ENCODE data around the gene MXRA5. TPM values are rescaled to one million over a fixed set of nuclear protein-coding genes. Genes with fewer than 3 reads are reported as not detected.
"Not testable (repeated sequence)": the region's sequence is repeated elsewhere in the genome, so short reads cannot be mapped to it uniquely, and the experiment has no call there.

MXRA5 gene
- total RNA-seq, 1 donor from 2014 or later, result 188 TPM

- Mint-ChIP-seq H3K4me3 (ENCODE audit: unreplicated experiment) (no peak overlapping the region), H3K4me1 (ENCODE audit: unreplicated experiment) (peaks cover 3% of the 10 kb centered on the region), H3K9me3 (ENCODE audit: unreplicated experiment) (no peaks in the 10 kb centered on the region), H3K27ac (ENCODE audit: unreplicated experiment) (no peak overlapping the region), H3K27me3 (ENCODE audit: unreplicated experiment) (peaks cover 4% of the 10 kb centered on the region), H3K36me3 (ENCODE audit: unreplicated experiment) (no peaks in the 10 kb centered on the region)
- TF ChIP-seq CTCF (IDR thresholded peaks at IDR 0.05), result no peak
- DNase-seq (ENCODE audit: extremely low spot score, unreplicated experiment), result no peak
These were observed 37.9 kb upstream of the MXRA5 start for GRCh38 chrX:3384327-3384726.

- H3K27me3 Mint-ChIP-seq (ENCODE audit: unreplicated experiment), result no peaks in the 10 kb centered on the region
- H3K4me1 Mint-ChIP-seq (ENCODE audit: unreplicated experiment), result peaks cover 21% of the 10 kb centered on the region
- H3K27ac Mint-ChIP-seq (ENCODE audit: unreplicated experiment), result no peak overlapping the region
- no peak for TF ChIP-seq CTCF (IDR thresholded peaks at IDR 0.05)
- DNase-seq (ENCODE audit: extremely low spot score, unreplicated experiment), result no peak
- no peaks in the 10 kb centered on the region for H3K9me3 Mint-ChIP-seq (ENCODE audit: unreplicated experiment)
- H3K4me3 Mint-ChIP-seq (ENCODE audit: unreplicated experiment), result no peak overlapping the region
- H3K36me3 Mint-ChIP-seq (ENCODE audit: unreplicated experiment), result no peaks in the 10 kb centered on the region
These were observed 34.2 kb upstream of the MXRA5 start for GRCh38 chrX:3380603-3381002.

- Mint-ChIP-seq H3K4me1 (ENCODE audit: unreplicated experiment) (peaks cover 21% of the 10 kb centered on the region), H3K9me3 (ENCODE audit: unreplicated experiment) (no peaks in the 10 kb centered on the region), H3K27ac (ENCODE audit: unreplicated experiment) (no peak overlapping the region), H3K27me3 (ENCODE audit: unreplicated experiment) (no peaks in the 10 kb centered on the region), H3K4me3 (ENCODE audit: unreplicated experiment) (no peak overlapping the region), H3K36me3 (ENCODE audit: unreplicated experiment) (no peaks in the 10 kb centered on the region)
- no peak for TF ChIP-seq CTCF (IDR thresholded peaks at IDR 0.05)
- DNase-seq (ENCODE audit: extremely low spot score, unreplicated experiment), result no peak
These were observed 32.7 kb upstream of the MXRA5 start for GRCh38 chrX:3379111-3379510.

GRCh38 chrX:3378156-3378555 is 31.7 kb upstream of the MXRA5 start:
- H3K4me3 Mint-ChIP-seq (ENCODE audit: unreplicated experiment), result peak overlapping the region; percentile 24

GRCh38 chrX:3377560-3377959 is 31.1 kb upstream of the MXRA5 start:
- Mint-ChIP-seq H3K36me3 (ENCODE audit: unreplicated experiment) (no peaks in the 10 kb centered on the region), H3K4me1 (ENCODE audit: unreplicated experiment) (peaks cover 21% of the 10 kb centered on the region), H3K9me3 (ENCODE audit: unreplicated experiment) (no peaks in the 10 kb centered on the region), H3K27ac (ENCODE audit: unreplicated experiment) (no peak overlapping the region), H3K4me3 (ENCODE audit: unreplicated experiment) (no peak overlapping the region), H3K27me3 (ENCODE audit: unreplicated experiment) (no peaks in the 10 kb centered on the region)
- no peak for DNase-seq (ENCODE audit: extremely low spot score, unreplicated experiment)
- TF ChIP-seq CTCF (IDR thresholded peaks at IDR 0.05), result no peak

More at GRCh38 chrX:3378156-3378555, 31.7 kb upstream of the MXRA5 start:
- H3K36me3 Mint-ChIP-seq (ENCODE audit: unreplicated experiment), result no peaks in the 10 kb centered on the region
- no peak overlapping the region for H3K27ac Mint-ChIP-seq (ENCODE audit: unreplicated experiment)
- no peak for DNase-seq (ENCODE audit: extremely low spot score, unreplicated experiment)
- H3K4me1 Mint-ChIP-seq (ENCODE audit: unreplicated experiment), result peaks cover 21% of the 10 kb centered on the region
- no peaks in the 10 kb centered on the region for H3K9me3 Mint-ChIP-seq (ENCODE audit: unreplicated experiment)
- TF ChIP-seq CTCF (IDR thresholded peaks at IDR 0.05), result no peak
- H3K27me3 Mint-ChIP-seq (ENCODE audit: unreplicated experiment), result no peaks in the 10 kb centered on the region

- not testable (repeated sequence) for DNase-seq (ENCODE audit: extremely low spot score, unreplicated experiment); H3K4me3 Mint-ChIP-seq (ENCODE audit: unreplicated experiment); H3K27me3 Mint-ChIP-seq (ENCODE audit: unreplicated experiment); H3K27ac Mint-ChIP-seq (ENCODE audit: unreplicated experiment); H3K9me3 Mint-ChIP-seq (ENCODE audit: unreplicated experiment); H3K36me3 Mint-ChIP-seq (ENCODE audit: unreplicated experiment)
- H3K4me1 Mint-ChIP-seq (ENCODE audit: unreplicated experiment), result peaks cover 21% of the 10 kb centered on the region
These were observed 29.5 kb upstream of the MXRA5 start for GRCh38 chrX:3375878-3376508.

Data from osteocyte (in vitro differentiated cells).